ENCODE results near the gene NAA15. TPM values are rescaled to one million over a fixed set of nuclear protein-coding genes. Genes with fewer than 3 reads are reported as not detected.

The NAA15 gene
- total RNA-seq, 4 donors from 2014 or later, result 30.0 to 42.3 (median 33.2) TPM

GRCh38 chr4:139279760-139280620, 21.3 kb upstream of the NAA15 start, which contains the start of gene MGARP:
MGARP (minus strand) TSS chr4:139280225; CDS start chr4:139280158, 67 bp downstream.
- H3K27ac ChIP-seq, result peak within 1 kb of the TSS in 1 of 4 donors; percentile 15
- 14% methylated on average over 26 to 31 of the region's 51 CpGs for WGBS, 2 donors

DNA sequence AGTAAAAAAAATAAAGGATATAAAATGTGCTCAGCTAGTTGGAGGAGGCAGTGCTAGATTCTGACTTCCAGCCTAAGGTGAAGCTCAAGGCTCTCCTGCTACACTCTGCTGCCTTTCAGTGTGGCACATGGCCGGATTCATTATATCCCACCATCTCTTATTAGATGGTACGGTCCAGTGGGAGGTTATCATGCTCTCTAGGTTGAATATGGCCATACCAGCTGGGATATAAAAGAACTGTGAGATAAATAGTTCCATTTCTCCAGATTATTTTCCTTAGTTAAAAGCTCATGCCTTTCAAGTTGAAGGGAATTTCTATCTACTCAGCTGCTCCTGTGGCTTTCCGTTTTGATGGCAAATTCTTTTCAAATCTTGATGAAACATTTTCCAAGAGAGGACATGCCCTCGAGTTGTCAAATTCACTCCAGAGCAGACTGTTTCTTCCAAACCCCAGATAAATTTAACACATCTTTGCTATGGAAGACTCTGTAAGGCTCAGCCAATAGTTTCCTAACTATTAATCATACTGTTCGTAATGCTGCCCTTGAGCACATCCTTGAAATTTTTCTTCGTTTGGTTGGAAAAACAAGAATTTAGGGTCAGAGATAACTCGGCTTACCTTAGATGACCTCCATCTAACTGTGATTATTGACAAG, 19.1 kb upstream of the NAA15 start:
- peaks cover 0 to 23% of the 10 kb centered on the region in 2 donors for H3K27me3 ChIP-seq
- TF ChIP-seq, protein P1, sequence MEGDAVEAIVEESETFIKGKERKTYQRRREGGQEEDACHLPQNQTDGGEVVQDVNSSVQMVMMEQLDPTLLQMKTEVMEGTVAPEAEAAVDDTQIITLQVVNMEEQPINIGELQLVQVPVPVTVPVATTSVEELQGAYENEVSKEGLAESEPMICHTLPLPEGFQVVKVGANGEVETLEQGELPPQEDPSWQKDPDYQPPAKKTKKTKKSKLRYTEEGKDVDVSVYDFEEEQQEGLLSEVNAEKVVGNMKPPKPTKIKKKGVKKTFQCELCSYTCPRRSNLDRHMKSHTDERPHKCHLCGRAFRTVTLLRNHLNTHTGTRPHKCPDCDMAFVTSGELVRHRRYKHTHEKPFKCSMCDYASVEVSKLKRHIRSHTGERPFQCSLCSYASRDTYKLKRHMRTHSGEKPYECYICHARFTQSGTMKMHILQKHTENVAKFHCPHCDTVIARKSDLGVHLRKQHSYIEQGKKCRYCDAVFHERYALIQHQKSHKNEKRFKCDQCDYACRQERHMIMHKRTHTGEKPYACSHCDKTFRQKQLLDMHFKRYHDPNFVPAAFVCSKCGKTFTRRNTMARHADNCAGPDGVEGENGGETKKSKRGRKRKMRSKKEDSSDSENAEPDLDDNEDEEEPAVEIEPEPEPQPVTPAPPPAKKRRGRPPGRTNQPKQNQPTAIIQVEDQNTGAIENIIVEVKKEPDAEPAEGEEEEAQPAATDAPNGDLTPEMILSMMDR (IDR thresholded peaks at IDR 0.05), result no peak
- TF ChIP-seq POLR2A (IDR thresholded peaks at IDR 0.05) (no peak), EP300 (IDR thresholded peaks at IDR 0.05) (no peak)
- 58 to 66% methylated on average over 7 of the region's 7 CpGs for WGBS, 2 donors

More at GRCh38 chr4:139279760-139280620, 21.3 kb upstream of the NAA15 start, which contains the start of gene MGARP:
- peaks cover 0 to 7% (median 0%) of the 10 kb centered on the region in 4 donors for H3K9me3 ChIP-seq
- H3K27me3 ChIP-seq, result peaks cover 0 to 25% of the 10 kb centered on the region in 2 donors
- no peak for DNase-seq (ENCODE audit: low spot score in 2 of 2)
- peaks cover 0 to 12% (median 0%) of the 10 kb centered on the region in 3 donors for H3K36me3 ChIP-seq
- TF ChIP-seq EP300 (IDR thresholded peaks at IDR 0.05) (no peak), POLR2A (IDR thresholded peaks at IDR 0.05) (no peak)
- TF ChIP-seq, protein P1 (IDR thresholded peaks at IDR 0.05), result no peak
- H3K4me3 ChIP-seq, result peak within 1 kb of the TSS; percentile 28 to 55 (median 38)
- peaks cover 0 to 16% (median 0%) of the 10 kb centered on the region in 4 donors for H3K4me1 ChIP-seq

DNA sequence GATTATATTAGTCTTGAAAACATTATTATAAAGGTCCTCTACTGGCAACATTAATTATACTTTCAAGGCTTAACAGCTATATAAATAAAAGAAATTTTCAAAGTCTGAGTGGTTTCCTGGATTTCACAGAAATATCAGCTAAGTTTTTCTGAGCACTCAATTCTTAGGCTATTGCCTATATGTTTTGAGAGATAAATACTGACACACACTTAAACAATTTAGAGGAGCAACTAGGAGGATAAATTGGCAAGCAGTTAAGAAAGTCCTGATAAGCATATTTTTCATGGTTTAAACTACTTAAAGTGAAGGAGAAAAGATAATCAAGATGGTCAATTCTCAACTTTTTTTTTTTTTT, 18.6 kb upstream of the NAA15 start:
- DNase-seq (ENCODE audit: low spot score in 2 of 2), result no peak
- no peak overlapping the region for H3K27ac ChIP-seq
- H3K4me1 ChIP-seq, result peaks cover 0 to 16% (median 0%) of the 10 kb centered on the region in 4 donors
- TF ChIP-seq EP300 (IDR thresholded peaks at IDR 0.05), result no peak
- TF ChIP-seq, protein P1 (IDR thresholded peaks at IDR 0.05), result no peak
- no peak for TF ChIP-seq POLR2A (IDR thresholded peaks at IDR 0.05)
- peaks cover 0 to 37% (median 0%) of the 10 kb centered on the region in 3 donors for H3K36me3 ChIP-seq
- H3K27me3 ChIP-seq, result peaks cover 0 to 19% of the 10 kb centered on the region in 2 donors
- H3K4me3 ChIP-seq, result no peak overlapping the region
- peaks cover 0 to 8% (median 0%) of the 10 kb centered on the region in 4 donors for H3K9me3 ChIP-seq

More for the DNA sequence above, 19.1 kb upstream of the NAA15 start:
- H3K4me1 ChIP-seq, result peaks cover 0 to 16% (median 0%) of the 10 kb centered on the region in 4 donors
- H3K36me3 ChIP-seq, result peaks cover 0 to 32% (median 0%) of the 10 kb centered on the region in 3 donors
- no peak overlapping the region for H3K4me3 ChIP-seq
- peaks cover 0 to 8% (median 0%) of the 10 kb centered on the region in 4 donors for H3K9me3 ChIP-seq
- no peak for DNase-seq (ENCODE audit: low spot score in 2 of 2)
- H3K27ac ChIP-seq, result no peak overlapping the region

GRCh38 chr4:139286186-139286698, 15.1 kb upstream of the NAA15 start:
- Histone ChIP-seq H3K36me3 (peaks cover 0 to 71% (median 0%) of the 10 kb centered on the region in 3 donors), H3K4me3 (no peak overlapping the region), H3K27ac (no peak overlapping the region), H3K27me3 (no peaks in the 10 kb centered on the region), H3K9me3 (peaks cover 0 to 8% (median 0%) of the 10 kb centered on the region in 4 donors), H3K4me1 (no peaks in the 10 kb centered on the region)
- no peak for TF ChIP-seq EP300 (IDR thresholded peaks at IDR 0.05)
- TF ChIP-seq, protein P1 (IDR thresholded peaks at IDR 0.05), result no peak
- WGBS, 2 donors, result 96 to 99% methylated on average over 7 of the region's 7 CpGs
- DNase-seq (ENCODE audit: low spot score in 2 of 2), result no peak

Measured in tibial nerve (tissue), 4 donors.